NCI-H2029 (cell line): ENCODE results near the gene GPR68.
A peak's percentile ranks its signal among the peaks of the same experiment; 100 is the strongest.
"Not testable (repeated sequence)": the region's sequence is repeated elsewhere in the genome, so short reads cannot be mapped to it uniquely, and the experiment has no call there.

Source experiments
- DNase-seq: peaks from one replicate; lab custom pipeline; 2025; lab: John Stamatoyannopoulos, UW

GPR68 gene

GRCh38 chr14:91228112-91229004, 16.1 kb downstream of the GPR68 start:
- DNase-seq: no peak

- DNase-seq: no peak
Measured at GRCh38 chr14:91227183-91227628, 17.3 kb downstream of the GPR68 start.

- DNase-seq: not testable (repeated sequence)
Measured at GRCh38 chr14:91226360-91226759, 18.1 kb downstream of the GPR68 start.

GRCh38 chr14:91225025-91225424, 19.5 kb downstream of the GPR68 start:
- peak; percentile 45 for DNase-seq

GRCh38 chr14:91223028-91223783, 21.3 kb downstream of the GPR68 start:
- DNase-seq: peak; percentile 40

- no peak for DNase-seq
Measured at GRCh38 chr14:91221270-91221669, 23.2 kb downstream of the GPR68 start.

- DNase-seq: peak; percentile 35
Measured at GRCh38 chr14:91220581-91221000, 23.9 kb downstream of the GPR68 start.

GRCh38 chr14:91219517-91220389, 24.8 kb downstream of the GPR68 start:
- no peak for DNase-seq

GRCh38 chr14:91218014-91218413, 26.5 kb downstream of the GPR68 start:
- DNase-seq: no peak

- no peak for DNase-seq
Measured at GRCh38 chr14:91216731-91217226, 27.7 kb downstream of the GPR68 start.

- no peak for DNase-seq
Measured at GRCh38 chr14:91215381-91215780, 29.1 kb downstream of the GPR68 start.

- DNase-seq: no peak
Measured at GRCh38 chr14:91214306-91214705, 30.2 kb downstream of the GPR68 start.

- no peak for DNase-seq
Measured at GRCh38 chr14:91211017-91211416, 33.5 kb downstream of the GPR68 start.

GRCh38 chr14:91207008-91207407, 37.5 kb downstream of the GPR68 start:
- DNase-seq: no peak

- no peak for DNase-seq
Measured at GRCh38 chr14:91205459-91205858, 39.0 kb downstream of the GPR68 start.

GRCh38 chr14:91204657-91205056, 39.8 kb downstream of the GPR68 start:
- no peak for DNase-seq

GRCh38 chr14:91202234-91202974, 42.1 kb downstream of the GPR68 start:
- DNase-seq: no peak

- DNase-seq: not testable (repeated sequence)
Measured at GRCh38 chr14:91200802-91201201, 43.7 kb downstream of the GPR68 start.

- DNase-seq: no peak
Measured at GRCh38 chr14:91197631-91198030, 46.9 kb downstream of the GPR68 start.

GRCh38 chr14:91195881-91196280, 48.6 kb downstream of the GPR68 start:
- no peak for DNase-seq

- DNase-seq: no peak
Measured at GRCh38 chr14:91193069-91193468, 51.4 kb downstream of the GPR68 start.
